Epithelial cell of proximal tubule (primary cell): Measurements from ENCODE around the gene SPACA4. TPM values are rescaled to one million over a fixed set of nuclear protein-coding genes. Genes with fewer than 3 reads are reported as not detected.
A peak's percentile ranks its signal among the peaks of the same experiment; 100 is the strongest.

Experiments used
- DNase-seq: peaks from one replicate; pipeline ENCODE4 v3.0.0-alpha.2; 2011; ENCODE audit warnings: low read depth
- H3K4me3 ChIP-seq: 2 replicates; pipeline ENCODE4 v1.5.1; 2011; ENCODE audit warnings: low read depth, mild to moderate bottlenecking, low read length
- CTCF ChIP-seq: conservative IDR thresholded peaks from 2 replicates; pipeline ENCODE4 v1.5.1; 2012; ENCODE audit warnings: low read depth, mild to moderate bottlenecking, low read length
- total RNA-seq: library from RNA; depleted of rRNA; stranded (reverse); fragments of >200 nt; gene quantifications from 2 replicates; pipeline ENCODE4 v1.2.3, GENCODE V29; 2015

Gene SPACA4
- total RNA-seq, 1 donor from 2014 or later: not detected

GRCh38 chr19:48618916-48619691 is 12.6 kb downstream of the SPACA4 start, which contains the start of the genes RPL18 and SPHK2:
Gene RPL18, minus strand, starts transcription at chr19:48619178. Its CDS starts 35 bp downstream, at chr19:48619143.
Gene SPHK2, plus strand, starts transcription at chr19:48619506. Its CDS starts 1,009 bp downstream, at chr19:48620515.
- no peak for TF ChIP-seq CTCF
- DNase-seq: peak; percentile 93
- peak within 1 kb of the TSS; percentile 96 for H3K4me3 ChIP-seq

DNA sequence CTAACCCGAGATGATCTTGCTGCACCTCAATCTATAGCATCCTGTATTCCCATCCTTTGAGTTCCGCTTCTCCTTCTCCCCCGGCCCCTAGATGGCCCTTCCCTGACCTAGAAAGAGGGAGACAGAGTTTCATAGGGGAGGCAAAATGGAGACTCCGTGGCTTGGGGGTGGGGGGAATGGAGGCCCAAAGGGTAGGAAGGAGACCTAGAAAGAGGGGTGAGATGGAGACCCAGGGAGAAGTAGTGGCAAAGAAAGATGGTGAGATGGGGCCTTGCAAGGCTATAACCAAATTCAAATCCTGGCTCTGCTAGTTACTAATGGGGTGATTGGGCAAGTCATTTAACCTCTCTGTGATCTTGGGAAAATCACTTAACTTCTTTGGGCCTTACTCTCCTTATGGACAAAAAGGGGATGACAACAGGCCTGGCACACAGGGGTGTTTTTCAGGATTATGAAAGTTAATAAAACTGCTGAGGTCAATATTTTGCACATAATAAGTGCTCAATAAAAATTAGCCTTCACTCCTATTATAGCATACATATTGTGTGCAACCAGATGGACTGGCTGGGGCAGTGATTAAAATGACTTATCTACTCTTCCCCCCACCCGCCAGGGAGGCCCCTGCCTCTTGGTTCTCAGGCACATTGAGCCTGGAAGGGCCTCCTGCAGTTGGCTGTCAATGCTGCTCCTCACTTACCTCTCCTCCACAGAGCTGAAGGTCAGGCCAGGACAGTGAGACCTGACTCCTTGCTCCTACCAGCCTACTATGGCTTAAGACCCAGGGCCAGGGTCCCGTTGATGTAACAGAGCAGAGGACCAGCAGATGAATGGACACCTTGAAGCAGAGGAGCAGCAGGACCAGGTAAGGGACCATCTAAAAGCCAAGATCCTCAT is 13.4 kb downstream of the SPACA4 start:
- peak overlapping the region; percentile 96 for H3K4me3 ChIP-seq
- DNase-seq: no peak
- no peak for TF ChIP-seq CTCF

DNA sequence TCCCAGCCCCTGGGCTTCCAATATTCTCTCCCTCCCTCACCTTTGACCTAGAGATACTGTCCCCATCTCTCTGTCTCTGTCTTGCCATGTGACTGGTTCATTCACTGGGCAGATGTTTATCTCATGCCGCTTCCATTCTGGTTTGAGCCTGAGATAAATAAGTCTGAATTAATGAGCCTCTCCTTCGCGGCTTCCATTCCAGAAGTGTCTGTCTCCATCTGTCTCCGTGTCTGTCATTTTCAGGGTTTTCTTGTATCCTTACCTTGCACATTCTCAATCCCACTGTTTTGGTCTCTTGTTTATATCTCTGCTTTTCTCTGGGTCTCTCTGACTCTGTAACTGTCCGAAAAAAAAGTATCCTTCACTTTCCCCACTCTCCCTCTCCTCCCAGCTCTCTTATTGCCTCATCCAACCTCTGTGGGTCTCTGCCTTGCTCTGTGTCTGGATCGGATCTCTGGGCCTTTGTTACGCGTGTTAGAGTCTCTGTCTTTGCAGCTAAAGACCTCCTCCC is 17.1 kb downstream of the SPACA4 start:
- TF ChIP-seq CTCF: no peak
- DNase-seq: no peak
- H3K4me3 ChIP-seq: peak overlapping the region; percentile 44

DNA sequence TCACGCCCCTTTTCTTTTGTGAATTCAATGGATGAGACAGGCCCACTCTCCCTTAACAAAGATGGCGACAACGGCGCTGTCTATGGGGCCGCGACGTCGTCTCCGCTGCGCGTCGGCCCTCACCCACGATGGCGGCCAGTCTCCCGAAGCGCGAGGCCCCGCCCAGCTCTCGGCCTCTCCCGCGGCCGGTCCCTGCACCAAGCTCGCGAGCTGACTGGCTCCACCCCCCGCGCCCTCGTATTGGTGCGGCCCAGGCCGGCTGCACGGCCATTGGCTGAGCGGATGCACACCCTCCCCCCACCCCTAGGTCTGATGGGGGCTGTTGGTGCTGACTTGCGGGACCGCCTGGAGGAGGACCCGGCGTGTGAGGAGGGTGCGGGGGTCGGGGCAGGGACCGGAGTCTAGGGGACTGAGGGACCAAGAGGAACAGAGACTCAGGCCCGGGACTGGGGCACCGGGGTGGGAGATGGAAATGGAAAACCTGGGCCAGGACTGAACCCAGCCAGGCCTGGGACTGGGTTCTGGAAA is 17.6 kb downstream of the SPACA4 start:
- DNase-seq: no peak
- no peak for TF ChIP-seq CTCF
- H3K4me3 ChIP-seq: peak overlapping the region; percentile 81

DNA sequence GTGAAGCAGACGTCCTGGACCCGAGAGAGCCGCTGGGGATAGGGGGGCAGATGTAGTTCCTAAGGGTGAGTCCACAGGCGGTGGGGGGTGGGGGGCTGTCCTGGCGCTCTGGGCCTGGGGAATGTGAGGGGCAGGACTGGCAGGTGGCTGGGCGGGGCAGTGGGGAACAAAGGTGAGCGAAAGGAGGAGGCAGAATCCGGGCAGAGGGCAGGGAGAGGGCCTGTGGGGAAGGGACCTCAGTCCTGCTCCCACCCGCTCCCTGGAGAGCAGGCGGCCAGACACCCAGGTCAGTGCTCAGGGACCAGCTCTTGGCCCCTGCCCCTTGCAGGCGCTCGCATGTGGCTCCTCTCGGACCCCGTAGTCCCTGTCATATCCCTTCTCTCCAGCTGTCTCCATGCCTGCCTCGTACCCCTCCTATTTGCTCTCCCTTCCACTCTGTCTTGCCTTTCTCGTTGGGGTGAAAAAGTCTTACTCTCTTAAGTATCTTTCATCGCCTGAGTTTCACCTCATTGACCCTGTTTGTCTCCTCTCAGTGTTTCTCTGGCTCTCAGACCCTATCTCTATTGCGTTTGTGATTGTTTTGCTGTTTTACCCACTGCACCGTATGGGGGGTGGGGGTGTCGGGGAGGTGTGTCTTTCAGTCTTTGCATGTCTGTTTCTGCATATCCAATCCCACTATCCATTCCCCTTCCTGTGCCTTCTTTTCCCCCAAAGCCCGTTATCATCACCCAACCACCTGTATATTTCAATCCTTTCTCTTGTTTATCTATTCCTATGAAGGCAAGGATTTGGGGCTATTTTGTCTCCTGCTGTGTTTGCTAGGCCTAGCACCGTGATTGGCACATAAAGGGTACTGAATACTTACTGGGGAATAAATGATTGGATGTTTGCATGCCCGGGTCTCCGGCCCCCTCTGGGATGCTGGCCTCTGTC is 18.5 kb downstream of the SPACA4 start:
- TF ChIP-seq CTCF: no peak

GRCh38 chr19:48625891-48626327 is 19.4 kb downstream of the SPACA4 start:
- TF ChIP-seq CTCF: no peak
- no peak for DNase-seq
- no peak overlapping the region for H3K4me3 ChIP-seq

More for the DNA sequence above, 18.5 kb downstream of the SPACA4 start:
- peak overlapping the region; percentile 81 for H3K4me3 ChIP-seq
- DNase-seq: no peak
